GM20431 (cell line): ENCODE data around the gene ADGRD1.

Experiments used
- in situ Hi-C: fragments of 300-500 bp; cut with MseI, MboI; formaldehyde crosslinking; loops from one replicate; pipeline ENCODE4 v1.15.0; 2020; ENCODE audit warnings: low sequenced_read_pairs; ENCODE audit not compliant: unreplicated experiment

The ADGRD1 gene

DNA sequence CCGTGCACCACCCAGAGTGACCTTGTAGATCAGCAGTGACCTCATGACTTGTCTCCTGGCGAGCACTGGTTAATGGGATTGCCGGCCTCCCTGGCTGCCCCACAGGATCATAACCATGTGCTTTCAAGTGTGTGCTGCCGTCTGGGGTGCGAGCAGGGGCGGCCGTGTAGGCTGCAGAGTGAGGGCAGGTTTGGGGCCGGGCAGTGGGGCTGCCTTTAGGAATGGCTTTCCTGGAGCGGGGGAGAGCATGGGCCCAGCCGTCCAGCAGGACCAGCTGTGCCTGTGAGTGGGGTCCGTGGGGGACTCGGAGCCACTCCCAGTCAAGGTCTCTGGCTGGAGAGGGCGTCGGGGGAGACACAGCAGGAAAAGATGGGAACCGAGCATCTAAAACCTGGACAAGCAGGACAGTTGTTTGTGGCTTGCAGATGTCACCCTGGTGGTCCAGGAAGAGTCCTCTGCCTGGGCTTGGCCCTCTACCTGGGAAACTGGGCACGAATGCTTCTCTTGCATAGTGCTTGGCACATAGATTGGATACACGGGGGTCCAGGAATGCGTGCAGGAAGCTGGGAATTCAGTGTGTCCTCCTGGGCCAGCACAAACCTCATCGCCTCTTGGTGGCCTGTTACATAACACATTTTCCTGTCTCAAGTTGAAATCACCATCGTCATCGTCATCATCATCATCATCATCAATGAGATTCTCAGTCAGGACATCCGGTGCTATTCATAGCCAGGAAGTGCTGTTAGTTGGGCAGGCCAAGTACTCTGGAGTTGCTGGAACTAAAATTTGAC is 96.0 kb downstream of the ADGRD1 start:
- in situ Hi-C loops = no loop called here

GRCh38 chr12:131050463-131051154 is 96.9 kb downstream of the ADGRD1 start:
- in situ Hi-C loops = no loop called here

- in situ Hi-C loops = no loop called here
Measured at GRCh38 chr12:131051155-131051473, 97.4 kb downstream of the ADGRD1 start.

- in situ Hi-C loops = no loop called here
Measured at GRCh38 chr12:131052063-131052781, 98.5 kb downstream of the ADGRD1 start.

DNA sequence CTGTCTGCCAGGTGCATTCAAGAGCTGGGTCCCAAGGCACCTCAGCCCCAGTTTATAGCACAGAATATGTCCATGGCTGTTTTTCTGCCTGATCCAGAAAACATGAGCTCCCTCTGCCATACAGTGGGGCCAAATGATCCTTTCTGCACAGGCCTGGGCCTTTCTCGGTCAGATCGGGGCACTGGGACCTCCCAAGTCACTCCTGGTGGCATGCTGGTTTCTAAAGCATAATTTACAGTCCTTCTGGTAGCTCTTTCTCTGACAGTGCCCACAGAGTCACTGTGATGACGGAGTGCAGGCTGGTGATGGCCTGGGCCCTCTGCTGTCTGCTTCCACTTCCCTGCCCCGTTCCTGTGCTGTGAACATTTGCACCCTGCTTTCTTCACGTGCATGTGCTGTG is 99.2 kb downstream of the ADGRD1 start:
- in situ Hi-C loops = no loop called here

DNA sequence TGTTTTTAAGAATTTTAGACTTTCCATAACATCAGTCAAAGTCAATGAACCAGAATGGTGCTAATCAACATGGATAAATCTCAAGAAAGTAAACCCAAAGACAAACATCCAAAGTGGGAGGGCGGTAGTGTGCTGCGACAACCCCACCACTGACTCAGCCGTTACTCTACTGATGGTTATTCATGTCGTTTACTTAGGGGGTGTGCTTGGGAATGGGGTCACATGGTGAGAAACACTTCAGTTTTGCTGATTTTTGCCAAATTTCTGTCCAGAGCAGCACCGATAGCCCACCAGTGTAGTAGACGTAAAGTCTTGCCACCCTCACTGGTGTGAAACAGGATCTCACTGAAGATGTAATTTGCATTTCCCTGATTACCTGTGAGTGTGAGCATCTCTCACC is 99.9 kb downstream of the ADGRD1 start:
- in situ Hi-C loops = no loop called here

GRCh38 chr12:131054345-131055092 is 100.8 kb downstream of the ADGRD1 start:
- in situ Hi-C loops = no loop called here

DNA sequence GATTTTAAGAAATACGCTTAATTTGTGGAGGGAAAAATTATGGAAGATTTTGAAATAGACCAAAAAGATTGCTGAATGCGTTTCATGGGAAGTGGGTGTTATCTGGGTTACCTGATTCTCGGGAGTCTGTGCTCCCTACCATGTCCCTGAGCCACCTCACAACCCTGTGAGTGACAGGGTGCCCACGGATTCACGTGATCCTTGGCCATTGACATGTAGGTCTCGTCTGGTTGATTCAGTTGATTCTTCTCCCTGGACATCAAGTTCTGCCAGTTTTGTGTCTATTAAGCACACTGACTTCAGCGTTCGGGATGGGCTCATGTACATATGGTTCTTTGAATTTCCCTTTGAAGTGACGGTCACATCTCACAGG is 101.4 kb downstream of the ADGRD1 start:
- in situ Hi-C loops = no loop called here

GRCh38 chr12:131055596-131056233 is 102.0 kb downstream of the ADGRD1 start:
- in situ Hi-C loops = no loop called here

GRCh38 chr12:131056626-131057025 is 102.9 kb downstream of the ADGRD1 start:
- in situ Hi-C loops = no loop called here

DNA sequence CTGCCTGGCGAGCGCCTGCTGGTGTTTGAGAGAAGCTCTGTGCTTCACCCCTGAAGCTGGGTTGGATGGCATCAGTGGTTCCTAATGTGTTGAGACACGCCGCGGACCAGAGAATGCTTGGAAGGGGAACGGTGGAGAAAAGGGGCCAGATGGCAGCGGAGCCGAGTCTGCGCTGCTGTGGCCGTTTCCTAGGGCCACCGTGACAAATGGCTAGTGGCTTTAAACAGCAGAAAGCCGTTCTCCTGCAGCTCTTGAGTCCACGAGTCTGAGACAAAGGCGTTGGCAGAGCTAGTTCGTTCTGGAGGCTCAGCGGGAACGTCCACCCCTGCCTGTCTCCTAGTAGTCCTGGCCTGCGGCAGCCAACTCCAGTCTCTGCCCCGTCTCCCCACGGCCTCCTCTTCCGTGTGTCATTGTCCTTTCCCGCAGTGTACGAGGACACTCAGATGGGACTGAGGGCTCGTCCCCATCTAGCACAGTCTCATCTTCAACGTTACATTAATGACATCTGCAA is 103.6 kb downstream of the ADGRD1 start:
- in situ Hi-C loops = no loop called here

DNA sequence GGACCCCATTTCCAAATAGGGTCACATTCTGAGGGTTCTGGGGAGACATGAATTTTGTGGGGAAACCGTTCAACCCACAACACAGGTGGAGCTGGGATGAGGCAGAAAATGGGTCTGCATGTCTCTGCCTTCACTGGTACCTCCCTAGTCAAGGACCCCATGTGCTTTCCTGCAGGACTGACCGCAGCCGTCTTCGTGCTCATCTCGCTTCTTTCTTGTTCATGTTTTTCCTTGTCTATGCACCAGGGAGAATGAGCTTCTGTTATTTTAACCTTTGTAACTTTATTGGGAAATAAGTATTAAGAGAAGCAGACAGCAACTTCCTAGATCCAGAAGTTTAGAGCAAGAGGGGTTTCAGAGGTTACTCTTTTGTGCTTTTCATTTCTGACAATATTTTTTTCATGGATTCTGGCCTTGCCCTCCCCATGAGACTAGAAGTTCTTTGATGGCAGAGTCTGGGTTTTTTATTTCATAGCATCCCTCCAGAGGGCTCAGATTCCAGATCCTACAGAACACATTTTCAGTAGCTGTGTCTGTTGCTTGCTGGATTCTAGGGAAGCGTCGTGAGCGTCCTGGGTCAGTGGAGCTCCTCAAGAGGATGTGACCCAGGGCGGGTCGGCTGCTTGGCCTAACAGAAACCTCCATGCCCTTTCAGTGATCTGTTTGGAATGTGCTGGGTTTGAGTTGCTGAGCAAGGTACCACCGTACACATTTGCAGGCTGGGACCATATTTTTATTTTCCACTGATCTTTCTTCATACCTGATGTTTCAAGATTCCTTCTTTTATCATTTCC is 104.2 kb downstream of the ADGRD1 start:
- in situ Hi-C loops = no loop called here

- in situ Hi-C loops = no loop called here
Measured at GRCh38 chr12:131058700-131059099, 105.0 kb downstream of the ADGRD1 start.

DNA sequence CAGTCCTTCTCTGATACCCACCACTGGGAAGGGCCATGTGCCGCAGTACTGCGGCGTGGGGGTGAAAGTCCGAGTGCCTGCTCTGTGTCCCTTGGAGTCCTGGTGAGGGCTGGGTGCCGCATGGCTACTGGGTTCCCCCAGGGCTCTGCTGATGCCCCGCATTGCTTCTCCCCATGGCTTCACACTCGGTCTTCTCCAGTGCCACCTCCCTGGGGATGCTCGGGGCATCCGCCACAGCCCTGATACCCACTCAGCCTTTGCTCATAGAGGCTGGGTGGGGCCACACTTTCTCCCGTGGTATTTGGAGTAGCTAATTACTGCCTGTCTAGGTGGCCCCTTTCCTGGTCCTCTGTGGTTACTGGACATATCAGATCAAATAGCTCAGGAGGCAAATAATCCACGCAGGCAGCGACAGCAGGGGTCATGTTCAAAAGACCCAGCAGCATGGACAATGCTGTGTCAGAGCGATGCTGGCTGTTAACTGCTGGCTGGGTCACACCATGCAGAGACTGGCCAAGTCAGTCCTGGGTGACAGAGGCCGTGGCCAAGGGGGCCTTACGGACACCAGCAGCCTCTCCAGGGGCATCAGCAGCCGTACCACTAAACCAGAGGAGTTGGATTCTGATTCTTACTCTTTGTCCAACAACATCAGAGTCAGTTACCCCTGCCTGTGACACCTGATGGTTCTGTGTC is 106.5 kb downstream of the ADGRD1 start:
- in situ Hi-C loops = no loop called here

DNA sequence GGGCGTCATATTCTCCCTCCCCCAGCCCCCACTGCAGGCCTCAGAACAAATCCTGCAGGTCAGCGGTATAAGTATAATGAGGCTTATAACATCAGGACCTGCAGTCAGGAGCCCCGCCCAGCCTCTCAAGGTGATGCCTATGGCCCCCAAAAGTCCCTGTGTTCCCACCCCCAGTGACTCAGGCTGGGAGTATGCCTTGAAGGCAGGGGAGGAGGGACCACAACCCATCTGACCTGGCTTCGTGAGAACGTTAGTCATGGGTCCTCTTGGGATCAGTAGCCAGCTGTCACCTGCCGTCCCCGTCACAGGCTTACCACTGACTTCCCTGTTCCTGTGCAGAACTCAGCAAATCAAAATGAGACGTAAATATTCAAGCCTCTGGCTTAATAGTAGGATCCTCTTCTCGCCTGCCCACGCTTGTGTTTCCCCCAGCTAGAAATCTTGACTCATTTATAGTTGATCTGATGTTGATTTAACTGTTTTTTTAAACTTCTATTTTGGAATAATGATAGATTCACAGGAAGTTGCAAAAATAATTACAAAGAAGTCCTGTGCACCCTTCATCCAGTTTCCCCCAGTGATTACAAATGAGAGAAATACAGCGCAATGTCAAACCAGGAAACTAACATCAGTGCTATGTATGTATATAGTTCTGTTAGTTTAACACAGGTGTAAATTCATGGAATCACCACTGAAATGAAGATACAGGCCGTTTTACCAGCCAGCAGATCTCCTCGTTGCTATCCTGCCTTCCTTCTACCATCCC is 107.5 kb downstream of the ADGRD1 start:
- in situ Hi-C loops = no loop called here

GRCh38 chr12:131063413-131063812 is 109.7 kb downstream of the ADGRD1 start:
- in situ Hi-C loops = no loop called here

DNA sequence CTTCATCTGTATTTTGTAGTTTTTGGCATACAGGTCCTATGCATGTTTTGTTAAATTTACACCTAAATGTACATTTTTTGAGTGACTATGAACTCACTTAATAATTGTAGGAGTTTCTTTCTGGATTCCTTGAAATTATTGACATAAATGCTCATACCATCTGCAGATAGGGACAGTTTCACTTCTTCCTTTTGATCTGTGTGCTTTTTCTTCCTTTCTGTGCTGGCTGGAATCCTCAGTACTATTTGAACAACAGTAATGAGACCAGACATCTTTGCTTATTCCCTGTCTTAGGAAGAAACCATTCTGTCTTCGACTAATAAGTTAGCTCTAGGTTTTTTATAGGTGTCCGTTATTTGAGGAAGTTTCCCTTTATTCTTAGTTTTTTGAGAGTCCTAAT is 110.3 kb downstream of the ADGRD1 start:
- in situ Hi-C loops = no loop called here

DNA sequence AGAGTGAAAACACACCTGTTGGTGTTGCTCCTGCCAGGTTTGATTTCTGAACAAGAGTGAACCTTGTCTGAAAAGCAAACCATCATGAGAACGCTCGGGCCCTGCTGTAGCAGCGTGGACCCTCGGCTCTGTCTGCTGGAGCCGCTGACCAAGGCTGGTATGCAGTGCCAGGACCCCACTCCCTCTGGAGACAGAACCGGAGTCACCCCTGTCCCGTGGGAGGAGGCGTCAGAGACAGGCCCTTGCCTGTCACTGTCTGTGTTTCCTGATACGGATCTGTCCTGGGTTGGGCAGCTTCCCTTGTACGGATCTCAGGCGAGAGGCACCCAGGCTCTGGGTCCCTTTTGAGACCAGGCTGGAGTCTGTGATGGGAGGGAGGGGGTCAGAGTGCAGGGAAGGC is 111.6 kb downstream of the ADGRD1 start:
- in situ Hi-C loops = no loop called here
